HL-60 (cell line): ENCODE measurements around the gene FOXD4.
"Not testable (repeated sequence)": the region's sequence is repeated elsewhere in the genome, so short reads cannot be mapped to it uniquely, and the experiment has no call there.

Experiments used
- POLR2AphosphoS5 ChIP-seq: IDR thresholded peaks from 2 replicates; pipeline ENCODE4 v1.6.1; 2012; ENCODE audit warnings: low read depth
- TF ChIP-seq, protein P1 (sequence below): IDR thresholded peaks from one replicate; pipeline ENCODE4 v1.5.1; 2011; ENCODE audit warnings: low read length, control low read depth, inconsistent platforms; ENCODE audit not compliant: insufficient read depth
- TF ChIP-seq, protein P2 (sequence below): IDR thresholded peaks from 2 replicates; pipeline ENCODE4 v1.6.1; 2012; ENCODE audit warnings: low read depth; ENCODE audit not compliant: insufficient replicate concordance

DNA sequence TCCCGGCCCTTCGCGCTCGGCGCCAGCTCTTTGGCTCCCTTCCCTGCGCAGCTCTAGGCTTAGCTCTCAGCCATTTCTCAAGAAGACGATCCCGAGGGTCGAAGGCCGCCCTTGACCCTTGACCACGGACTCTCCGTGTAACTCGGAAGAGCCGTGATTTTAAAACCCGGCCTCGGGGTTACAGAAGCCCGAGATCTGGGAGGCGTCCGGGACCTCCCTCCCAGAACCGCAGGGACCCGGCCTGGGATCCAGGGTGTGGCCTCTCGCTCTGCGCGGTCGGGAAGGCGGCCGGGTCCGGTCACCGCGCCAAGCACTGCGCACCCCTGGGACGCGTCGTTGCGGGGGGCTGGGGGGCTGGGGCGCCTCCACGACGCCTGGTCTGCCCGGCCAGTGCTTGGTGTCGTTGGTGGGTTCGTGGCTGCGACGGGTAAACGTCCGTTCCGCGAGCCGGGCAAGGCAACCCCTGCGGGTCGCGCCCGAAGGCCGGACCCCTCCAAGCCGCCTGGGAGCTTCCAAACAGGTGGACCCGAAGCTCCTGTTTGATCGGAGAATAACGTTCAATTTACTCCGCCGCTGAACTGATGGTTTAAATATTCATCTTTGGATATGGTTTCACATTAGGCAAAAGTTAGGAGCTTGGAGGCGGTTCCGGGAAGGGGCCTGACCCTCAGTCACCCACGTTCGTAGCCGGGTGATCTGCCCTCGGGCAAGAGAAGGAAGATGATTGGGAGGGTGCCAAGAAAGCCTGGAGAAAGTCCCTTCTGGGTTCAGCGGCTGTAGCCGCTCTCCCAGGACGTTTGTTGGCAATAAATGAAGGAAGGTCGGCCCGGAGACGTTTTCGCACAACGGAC, 3.7 kb downstream of the FOXD4 start:
- TF ChIP-seq, protein P1, sequence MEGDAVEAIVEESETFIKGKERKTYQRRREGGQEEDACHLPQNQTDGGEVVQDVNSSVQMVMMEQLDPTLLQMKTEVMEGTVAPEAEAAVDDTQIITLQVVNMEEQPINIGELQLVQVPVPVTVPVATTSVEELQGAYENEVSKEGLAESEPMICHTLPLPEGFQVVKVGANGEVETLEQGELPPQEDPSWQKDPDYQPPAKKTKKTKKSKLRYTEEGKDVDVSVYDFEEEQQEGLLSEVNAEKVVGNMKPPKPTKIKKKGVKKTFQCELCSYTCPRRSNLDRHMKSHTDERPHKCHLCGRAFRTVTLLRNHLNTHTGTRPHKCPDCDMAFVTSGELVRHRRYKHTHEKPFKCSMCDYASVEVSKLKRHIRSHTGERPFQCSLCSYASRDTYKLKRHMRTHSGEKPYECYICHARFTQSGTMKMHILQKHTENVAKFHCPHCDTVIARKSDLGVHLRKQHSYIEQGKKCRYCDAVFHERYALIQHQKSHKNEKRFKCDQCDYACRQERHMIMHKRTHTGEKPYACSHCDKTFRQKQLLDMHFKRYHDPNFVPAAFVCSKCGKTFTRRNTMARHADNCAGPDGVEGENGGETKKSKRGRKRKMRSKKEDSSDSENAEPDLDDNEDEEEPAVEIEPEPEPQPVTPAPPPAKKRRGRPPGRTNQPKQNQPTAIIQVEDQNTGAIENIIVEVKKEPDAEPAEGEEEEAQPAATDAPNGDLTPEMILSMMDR: not testable (repeated sequence)
- TF ChIP-seq POLR2AphosphoS5: not testable (repeated sequence)
- TF ChIP-seq, protein P2, sequence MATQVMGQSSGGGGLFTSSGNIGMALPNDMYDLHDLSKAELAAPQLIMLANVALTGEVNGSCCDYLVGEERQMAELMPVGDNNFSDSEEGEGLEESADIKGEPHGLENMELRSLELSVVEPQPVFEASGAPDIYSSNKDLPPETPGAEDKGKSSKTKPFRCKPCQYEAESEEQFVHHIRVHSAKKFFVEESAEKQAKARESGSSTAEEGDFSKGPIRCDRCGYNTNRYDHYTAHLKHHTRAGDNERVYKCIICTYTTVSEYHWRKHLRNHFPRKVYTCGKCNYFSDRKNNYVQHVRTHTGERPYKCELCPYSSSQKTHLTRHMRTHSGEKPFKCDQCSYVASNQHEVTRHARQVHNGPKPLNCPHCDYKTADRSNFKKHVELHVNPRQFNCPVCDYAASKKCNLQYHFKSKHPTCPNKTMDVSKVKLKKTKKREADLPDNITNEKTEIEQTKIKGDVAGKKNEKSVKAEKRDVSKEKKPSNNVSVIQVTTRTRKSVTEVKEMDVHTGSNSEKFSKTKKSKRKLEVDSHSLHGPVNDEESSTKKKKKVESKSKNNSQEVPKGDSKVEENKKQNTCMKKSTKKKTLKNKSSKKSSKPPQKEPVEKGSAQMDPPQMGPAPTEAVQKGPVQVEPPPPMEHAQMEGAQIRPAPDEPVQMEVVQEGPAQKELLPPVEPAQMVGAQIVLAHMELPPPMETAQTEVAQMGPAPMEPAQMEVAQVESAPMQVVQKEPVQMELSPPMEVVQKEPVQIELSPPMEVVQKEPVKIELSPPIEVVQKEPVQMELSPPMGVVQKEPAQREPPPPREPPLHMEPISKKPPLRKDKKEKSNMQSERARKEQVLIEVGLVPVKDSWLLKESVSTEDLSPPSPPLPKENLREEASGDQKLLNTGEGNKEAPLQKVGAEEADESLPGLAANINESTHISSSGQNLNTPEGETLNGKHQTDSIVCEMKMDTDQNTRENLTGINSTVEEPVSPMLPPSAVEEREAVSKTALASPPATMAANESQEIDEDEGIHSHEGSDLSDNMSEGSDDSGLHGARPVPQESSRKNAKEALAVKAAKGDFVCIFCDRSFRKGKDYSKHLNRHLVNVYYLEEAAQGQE: not testable (repeated sequence)
